Kidney epithelial cell (primary cell): Measurements from ENCODE around the gene RHOU. TPM values are rescaled to one million over a fixed set of nuclear protein-coding genes. Genes with fewer than 3 reads are reported as not detected.
"Not testable (repeated sequence)": the region's sequence is repeated elsewhere in the genome, so short reads cannot be mapped to it uniquely, and the experiment has no call there.

ENCODE experiments used
- DNase-seq: peaks from one replicate; pipeline ENCODE4 v3.0.0-alpha.2; 2010; ENCODE audit warnings: low read depth
- H3K27me3 ChIP-seq: 2 replicates; pipeline ENCODE4 v1.6.0; 2011; ENCODE audit warnings: low read length; ENCODE audit not compliant: control insufficient read depth, insufficient read depth
- H3K36me3 ChIP-seq: 2 replicates; pipeline ENCODE4 v1.5.1; 2011; ENCODE audit warnings: low read length; ENCODE audit not compliant: control insufficient read depth, insufficient read depth
- H3K4me3 ChIP-seq: 2 replicates; pipeline ENCODE4 v1.5.1; 2011; ENCODE audit warnings: low read depth, mild to moderate bottlenecking, control low read depth, low read length
- CTCF ChIP-seq: IDR thresholded peaks from 2 replicates; pipeline ENCODE4 v1.5.1; 2011; ENCODE audit warnings: mild to moderate bottlenecking, moderate library complexity, low read length, control low read depth, inconsistent platforms; ENCODE audit not compliant: insufficient read depth, poor library complexity, severe bottlenecking
- total RNA-seq: library from RNA; depleted of rRNA; stranded (reverse); fragments of >200 nt; gene quantifications from 2 replicates; pipeline ENCODE4 v1.2.3, GENCODE V29; 2015

RHOU gene
- total RNA-seq, 1 donor from 2014 or later = 1.0 TPM

DNA sequence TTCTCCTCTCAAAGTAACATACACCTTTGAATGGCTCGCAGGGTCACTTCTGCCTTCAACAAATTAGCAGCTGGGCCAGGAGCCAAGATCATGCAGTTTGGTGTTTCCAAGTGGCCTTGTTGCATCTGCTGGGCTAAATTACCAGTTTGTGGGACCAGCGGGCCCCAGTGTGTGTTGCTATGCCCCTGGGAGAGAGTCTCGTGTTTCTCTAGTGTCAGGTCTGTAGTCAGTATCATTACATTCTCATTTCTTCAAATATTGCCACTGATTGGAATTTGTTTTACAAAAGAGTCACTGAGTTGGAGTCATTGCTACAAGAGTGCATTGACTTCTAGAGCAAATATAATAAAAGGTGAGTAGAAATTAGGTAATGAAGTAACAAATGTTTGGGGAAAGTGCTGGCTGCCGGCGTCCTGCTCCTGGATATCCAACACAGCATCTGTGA, 35.5 kb downstream of the RHOU start:
- no peak for DNase-seq
- no peak for TF ChIP-seq CTCF
- no peaks in the 10 kb centered on the region for H3K36me3 ChIP-seq
- H3K4me3 ChIP-seq = no peak overlapping the region
- peaks cover 3% of the 10 kb centered on the region for H3K27me3 ChIP-seq

DNA sequence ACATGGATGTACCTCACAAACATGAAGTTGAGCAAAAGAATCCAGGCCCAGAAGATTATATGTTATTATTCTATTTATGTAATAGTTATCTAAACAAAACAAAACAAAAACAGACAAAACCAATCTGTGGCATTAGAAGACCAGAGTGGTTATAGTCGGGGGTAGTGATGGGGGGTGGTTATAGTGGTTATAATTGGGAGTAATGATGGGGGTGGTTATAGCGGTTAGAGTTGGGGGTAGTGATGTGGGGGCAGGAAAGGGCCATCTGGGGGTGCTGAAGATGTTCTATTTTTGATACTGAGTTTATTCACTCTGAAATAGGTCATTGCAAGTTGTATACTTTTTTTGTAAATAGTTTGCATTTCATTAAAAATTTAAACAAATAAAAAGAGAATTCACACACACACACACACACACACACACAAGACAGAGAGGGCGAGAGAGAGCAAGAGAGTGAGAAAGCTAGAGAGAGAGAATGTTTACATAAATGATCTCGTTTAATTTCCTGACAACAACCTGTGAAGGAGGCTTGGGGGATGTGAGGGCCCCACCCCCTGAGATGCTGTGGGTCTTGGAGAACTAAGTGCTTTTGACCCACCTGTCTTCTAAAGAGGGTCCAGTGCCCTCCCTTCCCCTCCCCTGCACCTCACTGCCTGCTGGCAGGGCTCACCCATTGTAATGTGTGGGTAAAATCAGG, 37.4 kb downstream of the RHOU start:
- Histone ChIP-seq H3K27me3 (no peaks in the 10 kb centered on the region), H3K36me3 (no peaks in the 10 kb centered on the region), H3K4me3 (no peak overlapping the region)
- no peak for TF ChIP-seq CTCF
- no peak for DNase-seq

- not testable (repeated sequence) for DNase-seq, H3K36me3 ChIP-seq
Observed at GRCh38 chr1:228775946-228776345, 40.7 kb downstream of the RHOU start.

DNA sequence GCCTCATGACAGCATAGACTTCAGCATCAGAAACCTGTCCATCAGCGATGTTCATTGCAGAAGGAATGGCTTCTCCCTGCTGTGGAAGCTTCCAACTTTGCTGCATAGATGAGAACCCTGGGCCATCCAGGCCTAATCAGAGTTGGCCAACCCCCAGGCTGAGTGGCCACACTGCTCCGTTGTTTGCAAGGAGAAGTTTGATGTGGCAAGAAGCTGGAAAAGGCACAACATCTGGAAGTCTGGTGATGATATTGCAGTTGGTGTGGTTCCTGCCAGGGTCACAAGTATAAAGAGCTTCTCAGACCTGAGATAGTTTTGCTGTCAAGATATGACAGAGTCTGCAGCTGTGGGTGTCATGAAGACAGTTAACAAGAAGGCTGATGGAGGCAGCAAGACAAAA, 41.2 kb downstream of the RHOU start:
- Histone ChIP-seq H3K4me3 (no peak overlapping the region), H3K27me3 (no peaks in the 10 kb centered on the region), H3K36me3 (no peaks in the 10 kb centered on the region)
- TF ChIP-seq CTCF = no peak
- DNase-seq = no peak

More at GRCh38 chr1:228775946-228776345, 40.7 kb downstream of the RHOU start:
- not testable (repeated sequence) for H3K4me3 ChIP-seq, H3K27me3 ChIP-seq

DNA sequence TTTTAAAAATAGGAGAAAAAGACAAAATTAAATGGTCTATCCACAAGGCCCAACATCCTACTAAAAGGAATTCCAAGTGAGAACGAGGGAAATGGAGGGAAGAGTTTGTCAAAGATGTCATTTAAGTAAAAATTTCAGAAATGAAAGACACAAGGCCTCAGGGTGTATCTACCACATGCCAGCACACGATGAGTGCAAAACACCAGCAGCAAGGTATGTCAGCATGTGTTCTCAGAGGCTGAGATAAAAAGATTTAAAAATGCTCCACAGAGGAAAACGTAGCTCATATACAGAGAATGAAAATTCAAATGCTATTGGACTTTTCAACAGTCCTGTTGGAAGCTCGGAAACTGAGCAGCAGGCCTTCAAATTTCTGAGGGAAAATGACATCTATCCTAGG, 42.0 kb downstream of the RHOU start:
- DNase-seq = no peak
- no peak for TF ChIP-seq CTCF
- Histone ChIP-seq H3K36me3 (no peaks in the 10 kb centered on the region), H3K4me3 (no peak overlapping the region), H3K27me3 (no peaks in the 10 kb centered on the region)

DNA sequence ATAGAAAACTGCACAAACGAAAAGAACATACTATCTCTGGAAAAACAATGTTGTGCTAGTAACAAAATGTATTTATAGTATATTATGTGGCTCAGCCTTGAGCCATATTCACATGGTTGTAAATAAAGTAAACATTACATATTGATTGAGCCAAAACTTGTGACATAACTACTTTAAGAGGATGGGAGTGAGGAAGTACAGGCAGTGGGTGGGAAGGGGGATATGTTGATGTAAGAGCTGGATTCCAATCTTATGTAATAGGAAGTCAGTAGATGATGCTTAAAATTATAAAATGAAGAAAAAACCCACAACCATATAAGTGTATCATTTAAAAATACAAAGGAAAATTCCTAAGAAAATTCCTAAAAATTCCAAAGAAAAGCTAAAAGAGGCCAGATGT, 42.7 kb downstream of the RHOU start:
- H3K4me3 ChIP-seq = no peak overlapping the region
- no peaks in the 10 kb centered on the region for H3K36me3 ChIP-seq
- H3K27me3 ChIP-seq = no peaks in the 10 kb centered on the region
- no peak for DNase-seq
- no peak for TF ChIP-seq CTCF
